Nephron (organoid): ENCODE data around the gene CFAP68.
A peak's percentile ranks its signal among the peaks of the same experiment; 100 is the strongest.

Experiments used
- H3K27ac Mint-ChIP-seq, 3 experiments: 2 replicates each; pipeline ENCODE4 v1.8.0; 2020; ENCODE audit warnings: mixed read lengths in 3 of 3, mild to moderate bottlenecking in 2 of 3, moderate library complexity in 1 of 3
- H3K27me3 Mint-ChIP-seq: 2 replicates; pipeline ENCODE4 v1.8.0; 2021; ENCODE audit warnings: low read depth, mild to moderate bottlenecking, moderate library complexity, mixed read lengths
- H3K36me3 Mint-ChIP-seq: 2 replicates; pipeline ENCODE4 v1.8.0; 2020; ENCODE audit warnings: low read depth, mixed read lengths
- H3K4me1 Mint-ChIP-seq: 2 replicates; pipeline ENCODE4 v1.8.0; 2020; ENCODE audit warnings: mixed read lengths
- H3K4me3 Mint-ChIP-seq, 3 experiments: 2 replicates each; pipeline ENCODE4 v1.8.0; 2020; ENCODE audit warnings: mild to moderate bottlenecking in 3 of 3, mixed read lengths in 3 of 3, moderate library complexity in 2 of 3
- H3K9me3 Mint-ChIP-seq: 2 replicates; pipeline ENCODE4 v1.8.0; 2020; ENCODE audit warnings: mixed read lengths
- CTCF ChIP-seq, 3 experiments: fragments of 200-600 bp; sonication (generic); IDR thresholded peaks; one replicate each; pipeline ENCODE4 v1.5.0; 2021; ENCODE audit warnings: antibody characterized with exemption in 3 of 3; ENCODE audit not compliant: unreplicated experiment in 3 of 3

Gene CFAP68

GRCh38 chr11:111921541-111922230, 42.3 kb downstream of the CFAP68 start:
- no peak for TF ChIP-seq CTCF (IDR thresholded peaks at IDR 0.05; ENCODE audit: unreplicated experiment in 3 of 3)
- Mint-ChIP-seq H3K4me3 (no peak overlapping the region), H3K36me3 (no peaks in the 10 kb centered on the region), H3K27ac (peak overlapping the region in 2 of 3 experiments; percentile 21 to 54), H3K9me3 (no peaks in the 10 kb centered on the region), H3K4me1 (peaks cover 66% of the 10 kb centered on the region), H3K27me3 (no peaks in the 10 kb centered on the region)

- H3K27ac Mint-ChIP-seq = peak overlapping the region; percentile 96 to 99 (median 97)
- H3K9me3 Mint-ChIP-seq = no peaks in the 10 kb centered on the region
- H3K36me3 Mint-ChIP-seq = no peaks in the 10 kb centered on the region
- peaks cover 64% of the 10 kb centered on the region for H3K4me1 Mint-ChIP-seq
- peak overlapping the region; percentile 15 to 64 (median 52) for H3K4me3 Mint-ChIP-seq
- H3K27me3 Mint-ChIP-seq = no peaks in the 10 kb centered on the region
- no peak for TF ChIP-seq CTCF (IDR thresholded peaks at IDR 0.05; ENCODE audit: unreplicated experiment in 3 of 3)
Observed at GRCh38 chr11:111922803-111923202, 43.5 kb downstream of the CFAP68 start.

- H3K4me1 Mint-ChIP-seq = peaks cover 58% of the 10 kb centered on the region
- no peaks in the 10 kb centered on the region for H3K27me3 Mint-ChIP-seq
- no peaks in the 10 kb centered on the region for H3K36me3 Mint-ChIP-seq
- peak overlapping the region; percentile 51 to 64 (median 52) for H3K4me3 Mint-ChIP-seq
- H3K27ac Mint-ChIP-seq = peak overlapping the region; percentile 96 to 99 (median 97)
- no peak for TF ChIP-seq CTCF (IDR thresholded peaks at IDR 0.05; ENCODE audit: unreplicated experiment in 3 of 3)
- no peaks in the 10 kb centered on the region for H3K9me3 Mint-ChIP-seq
Observed at GRCh38 chr11:111923351-111923788, 44.0 kb downstream of the CFAP68 start.

- no peak for TF ChIP-seq CTCF (IDR thresholded peaks at IDR 0.05; ENCODE audit: unreplicated experiment in 3 of 3)
- Mint-ChIP-seq H3K36me3 (no peaks in the 10 kb centered on the region), H3K27me3 (no peaks in the 10 kb centered on the region), H3K4me1 (peaks cover 52% of the 10 kb centered on the region), H3K9me3 (no peaks in the 10 kb centered on the region), H3K4me3 (peak overlapping the region; percentile 22 to 41 (median 36)), H3K27ac (peak overlapping the region; percentile 96 to 99 (median 97))
Observed at GRCh38 chr11:111923951-111924350, 44.6 kb downstream of the CFAP68 start.

GRCh38 chr11:111925953-111926352, 46.6 kb downstream of the CFAP68 start:
- H3K4me1 Mint-ChIP-seq = peaks cover 52% of the 10 kb centered on the region
- TF ChIP-seq CTCF (IDR thresholded peaks at IDR 0.05; ENCODE audit: unreplicated experiment in 3 of 3) = no peak
- peak overlapping the region; percentile 55 to 87 (median 70) for H3K4me3 Mint-ChIP-seq
- H3K27me3 Mint-ChIP-seq = no peaks in the 10 kb centered on the region
- no peaks in the 10 kb centered on the region for H3K36me3 Mint-ChIP-seq
- H3K27ac Mint-ChIP-seq = peak overlapping the region; percentile 93 to 99 (median 97)
- H3K9me3 Mint-ChIP-seq = no peaks in the 10 kb centered on the region
